Measurements from ENCODE around the gene KCTD1. TPM values are rescaled to one million over a fixed set of nuclear protein-coding genes. Genes with fewer than 3 reads are reported as not detected.
"Not testable (repeated sequence)": the region's sequence is repeated elsewhere in the genome, so short reads cannot be mapped to it uniquely, and the experiment has no call there.

The KCTD1 gene
- total RNA-seq, 1 donor from 2014 or later = 29.5 TPM

GRCh38 chr18:26442126-26442525 lies 106.2 kb downstream of the KCTD1 start:
- H3K9me3 Mint-ChIP-seq (ENCODE audit: low read depth) = peaks cover 4% of the 10 kb centered on the region
- peaks cover 6% of the 10 kb centered on the region for H3K27me3 Mint-ChIP-seq
- no peak for TF ChIP-seq CTCF (IDR thresholded peaks at IDR 0.05; ENCODE audit: unreplicated experiment)
- H3K27ac Mint-ChIP-seq = no peak overlapping the region
- no peak for DNase-seq (ENCODE audit: low spot score, unreplicated experiment)
- no peaks in the 10 kb centered on the region for H3K36me3 Mint-ChIP-seq (ENCODE audit: insufficient read depth)
- H3K4me1 Mint-ChIP-seq (ENCODE audit: low read depth) = peaks cover 5% of the 10 kb centered on the region
- H3K4me3 Mint-ChIP-seq (ENCODE audit: low read depth) = no peak overlapping the region

- Mint-ChIP-seq H3K36me3 (ENCODE audit: insufficient read depth) (no peaks in the 10 kb centered on the region), H3K27ac (no peak overlapping the region), H3K27me3 (peaks cover 19% of the 10 kb centered on the region), H3K9me3 (ENCODE audit: low read depth) (peaks cover 4% of the 10 kb centered on the region), H3K4me3 (ENCODE audit: low read depth) (no peak overlapping the region), H3K4me1 (ENCODE audit: low read depth) (peaks cover 5% of the 10 kb centered on the region)
- no peak for TF ChIP-seq CTCF (IDR thresholded peaks at IDR 0.05; ENCODE audit: unreplicated experiment)
- no peak for DNase-seq (ENCODE audit: low spot score, unreplicated experiment)
Observed at GRCh38 chr18:26440644-26441043, 107.7 kb downstream of the KCTD1 start.

- no peak overlapping the region for H3K4me3 Mint-ChIP-seq (ENCODE audit: low read depth)
- H3K27ac Mint-ChIP-seq = no peak overlapping the region
- DNase-seq (ENCODE audit: low spot score, unreplicated experiment) = no peak
- TF ChIP-seq CTCF (IDR thresholded peaks at IDR 0.05; ENCODE audit: unreplicated experiment) = no peak
- H3K4me1 Mint-ChIP-seq (ENCODE audit: low read depth) = peaks cover 5% of the 10 kb centered on the region
- peaks cover 23% of the 10 kb centered on the region for H3K27me3 Mint-ChIP-seq
- H3K36me3 Mint-ChIP-seq (ENCODE audit: insufficient read depth) = no peaks in the 10 kb centered on the region
- peaks cover 4% of the 10 kb centered on the region for H3K9me3 Mint-ChIP-seq (ENCODE audit: low read depth)
Observed at GRCh38 chr18:26439537-26439936, 108.8 kb downstream of the KCTD1 start.

- no peak for DNase-seq (ENCODE audit: low spot score, unreplicated experiment)
- Mint-ChIP-seq H3K9me3 (ENCODE audit: low read depth) (peaks cover 2% of the 10 kb centered on the region), H3K36me3 (ENCODE audit: insufficient read depth) (no peaks in the 10 kb centered on the region), H3K4me1 (ENCODE audit: low read depth) (peaks cover 5% of the 10 kb centered on the region), H3K4me3 (ENCODE audit: low read depth) (no peak overlapping the region), H3K27me3 (peaks cover 23% of the 10 kb centered on the region), H3K27ac (no peak overlapping the region)
- no peak for TF ChIP-seq CTCF (IDR thresholded peaks at IDR 0.05; ENCODE audit: unreplicated experiment)
Observed at GRCh38 chr18:26438980-26439379, 109.4 kb downstream of the KCTD1 start.

GRCh38 chr18:26437634-26438033 lies 110.7 kb downstream of the KCTD1 start:
- H3K27ac Mint-ChIP-seq; DNase-seq (ENCODE audit: low spot score, unreplicated experiment); H3K36me3 Mint-ChIP-seq (ENCODE audit: insufficient read depth); H3K4me3 Mint-ChIP-seq (ENCODE audit: low read depth); H3K9me3 Mint-ChIP-seq (ENCODE audit: low read depth); H3K4me1 Mint-ChIP-seq (ENCODE audit: low read depth): not testable (repeated sequence)
- H3K27me3 Mint-ChIP-seq = peaks cover 23% of the 10 kb centered on the region

GRCh38 chr18:26436176-26437051 lies 111.9 kb downstream of the KCTD1 start:
- peaks cover 30% of the 10 kb centered on the region for H3K27me3 Mint-ChIP-seq
- H3K27ac Mint-ChIP-seq = no peak overlapping the region
- H3K4me3 Mint-ChIP-seq (ENCODE audit: low read depth) = no peak overlapping the region
- no peaks in the 10 kb centered on the region for H3K36me3 Mint-ChIP-seq (ENCODE audit: insufficient read depth)
- H3K9me3 Mint-ChIP-seq (ENCODE audit: low read depth) = no peaks in the 10 kb centered on the region
- H3K4me1 Mint-ChIP-seq (ENCODE audit: low read depth) = peaks cover 3% of the 10 kb centered on the region
- DNase-seq (ENCODE audit: low spot score, unreplicated experiment) = no peak
- TF ChIP-seq CTCF (IDR thresholded peaks at IDR 0.05; ENCODE audit: unreplicated experiment) = no peak

Data from progenitor cell of endocrine pancreas (in vitro differentiated cells).